Measurements from ENCODE around the gene RYR3.

RYR3 gene

DNA sequence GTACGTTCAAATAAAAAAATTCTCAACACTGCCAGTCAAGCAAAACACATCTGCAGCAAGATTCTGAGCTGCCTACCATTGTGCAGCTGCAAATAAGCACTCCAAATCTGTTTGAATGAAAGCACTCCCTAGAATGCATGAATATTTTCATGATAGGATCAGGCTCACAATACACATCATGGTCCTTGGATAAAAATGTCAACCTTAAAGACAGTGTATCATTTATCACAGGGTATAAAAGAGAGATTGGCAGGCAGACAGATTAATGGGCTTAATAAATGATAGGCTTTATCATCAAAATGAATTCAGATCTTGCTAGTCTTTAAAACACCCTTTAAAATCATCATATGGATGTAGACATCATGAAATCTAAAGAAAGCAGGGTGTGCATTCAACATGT lies 9.2 kb downstream of the RYR3 start:
- DNase-seq (ENCODE audit: low spot score): no peak

DNA sequence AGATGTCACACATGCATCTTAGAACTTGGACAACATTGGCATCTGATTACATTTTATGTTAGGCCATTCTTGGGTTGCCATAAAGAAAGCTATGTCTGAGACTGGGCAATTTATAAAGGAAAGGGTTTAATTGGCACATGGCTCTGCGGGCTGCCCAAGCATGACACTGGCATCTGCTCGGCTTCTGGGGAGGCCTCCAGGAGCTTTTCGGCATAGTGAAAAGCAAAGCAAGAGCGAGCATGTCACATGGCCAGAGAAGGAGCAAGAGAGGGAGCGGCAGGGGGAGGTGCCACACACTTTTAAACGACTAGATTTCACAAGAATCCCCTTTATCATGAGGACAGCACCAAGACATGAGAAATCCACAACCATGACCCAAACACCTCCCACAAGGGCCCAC lies 11.3 kb downstream of the RYR3 start:
- no peak for DNase-seq (ENCODE audit: low spot score)

DNA sequence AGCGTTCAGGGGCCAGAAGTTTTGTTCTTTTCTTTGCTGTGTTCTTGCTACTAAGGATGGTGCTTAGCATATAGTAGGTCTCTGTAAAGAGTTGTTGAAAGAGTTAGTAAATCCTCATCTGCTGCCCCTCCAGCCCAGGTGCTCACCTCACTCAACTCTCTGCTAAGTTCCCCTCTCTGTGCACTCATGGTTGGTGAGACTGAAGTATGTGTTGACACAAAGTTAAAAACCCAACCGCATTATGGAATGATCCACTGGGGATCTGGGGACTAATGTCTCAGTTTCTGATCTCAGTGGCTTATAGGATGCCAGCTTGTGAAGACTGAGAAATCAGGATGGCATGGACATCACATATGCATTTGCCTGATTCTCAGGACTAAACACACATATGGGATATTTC lies 13.8 kb downstream of the RYR3 start:
- no peak for DNase-seq (ENCODE audit: low spot score)

- no peak for DNase-seq (ENCODE audit: low spot score)
These were observed 16.1 kb downstream of the RYR3 start for GRCh38 chr15:33326908-33327307.

GRCh38 chr15:33328106-33328505 lies 17.3 kb downstream of the RYR3 start:
- no peak for DNase-seq (ENCODE audit: low spot score)

GRCh38 chr15:33329457-33329856 lies 18.7 kb downstream of the RYR3 start:
- no peak for DNase-seq (ENCODE audit: low spot score)

GRCh38 chr15:33330931-33331330 lies 20.2 kb downstream of the RYR3 start:
- DNase-seq (ENCODE audit: low spot score): no peak

GRCh38 chr15:33341953-33342352 lies 31.2 kb downstream of the RYR3 start:
- no peak for DNase-seq (ENCODE audit: low spot score)

GRCh38 chr15:33343275-33343674 lies 32.5 kb downstream of the RYR3 start:
- no peak for DNase-seq (ENCODE audit: low spot score)

GRCh38 chr15:33344111-33344510 lies 33.3 kb downstream of the RYR3 start:
- DNase-seq (ENCODE audit: low spot score): no peak

DNA sequence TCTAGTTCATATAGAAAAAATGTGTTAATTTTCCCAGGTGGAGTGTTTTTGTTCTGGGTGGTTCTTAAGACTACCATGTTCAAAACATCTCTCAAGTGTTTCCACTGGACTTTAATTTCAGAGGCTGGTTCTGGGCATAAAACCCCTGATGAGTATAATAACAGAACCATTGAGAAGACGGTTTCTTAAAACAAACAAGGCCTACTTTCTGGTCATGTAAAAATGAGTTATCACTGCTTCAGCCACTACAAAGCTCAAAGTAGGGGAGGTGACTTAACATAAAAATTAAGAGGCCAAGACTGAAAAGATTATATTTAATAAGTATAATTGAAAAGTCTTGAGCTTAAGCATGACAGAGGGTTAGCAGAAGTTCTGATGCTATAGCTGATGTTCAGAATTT lies 33.8 kb downstream of the RYR3 start:
- no peak for DNase-seq (ENCODE audit: low spot score)

GRCh38 chr15:33354411-33354810 lies 43.6 kb downstream of the RYR3 start:
- DNase-seq (ENCODE audit: low spot score): no peak

GRCh38 chr15:33357845-33358244 lies 47.1 kb downstream of the RYR3 start:
- DNase-seq (ENCODE audit: low spot score): no peak

GRCh38 chr15:33358306-33358705 lies 47.5 kb downstream of the RYR3 start:
- DNase-seq (ENCODE audit: low spot score): no peak

DNA sequence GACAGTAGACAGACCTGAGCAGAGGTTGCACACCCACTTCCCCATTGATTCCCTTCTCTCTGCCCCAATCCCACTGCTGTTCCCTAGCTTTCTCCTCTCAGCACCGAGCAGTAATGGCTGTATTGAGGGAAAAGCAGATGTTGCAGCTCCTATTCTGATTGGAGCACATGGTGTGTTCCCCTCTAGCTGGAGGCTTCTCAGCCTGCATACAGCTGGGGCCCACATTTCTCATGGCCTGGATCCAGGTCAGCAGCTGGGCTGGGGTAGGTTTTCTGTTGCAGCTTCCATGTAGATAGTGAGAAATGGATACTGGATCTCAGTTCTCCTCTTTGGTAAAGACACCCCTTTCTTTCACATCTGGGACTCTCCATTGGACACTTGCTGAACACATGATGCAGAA lies 50.1 kb downstream of the RYR3 start:
- no peak for DNase-seq (ENCODE audit: low spot score)

DNA sequence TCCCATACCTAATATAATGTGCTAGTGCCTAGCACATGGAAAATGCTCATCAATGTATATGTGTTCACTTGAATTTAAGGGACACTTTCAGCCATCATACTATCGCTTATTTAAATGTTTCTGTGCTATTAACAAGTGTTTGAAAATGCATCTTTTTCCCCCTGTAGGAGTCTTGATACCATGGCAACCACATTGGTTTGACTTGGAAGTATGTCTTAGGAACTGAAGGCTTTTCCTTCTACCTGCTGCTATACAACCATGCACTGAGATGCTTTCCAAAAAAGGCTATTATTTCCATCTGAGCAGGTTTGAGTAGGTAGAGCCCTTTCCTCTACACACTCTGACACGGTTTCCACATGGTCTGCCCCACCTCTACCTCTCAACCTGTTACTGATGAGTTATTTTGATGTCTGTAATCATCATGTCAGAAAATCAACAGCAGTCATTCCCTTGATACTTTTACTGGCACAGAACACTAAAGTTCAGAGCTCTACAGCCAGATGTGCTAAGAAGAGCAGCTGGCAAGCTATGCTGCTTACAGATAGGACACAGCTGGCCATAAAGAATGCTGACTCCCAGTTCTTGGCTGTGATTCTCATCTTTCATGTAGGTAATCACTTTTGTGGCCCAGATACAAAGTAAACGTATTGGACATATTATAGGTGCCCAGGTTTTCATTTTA lies 59.3 kb downstream of the RYR3 start:
- no peak for DNase-seq (ENCODE audit: low spot score)

- no peak for DNase-seq (ENCODE audit: low spot score)
These were observed 59.9 kb downstream of the RYR3 start for GRCh38 chr15:33370623-33371020.

- no peak for DNase-seq (ENCODE audit: low spot score)
These were observed 60.4 kb downstream of the RYR3 start for GRCh38 chr15:33371159-33371558.

DNA sequence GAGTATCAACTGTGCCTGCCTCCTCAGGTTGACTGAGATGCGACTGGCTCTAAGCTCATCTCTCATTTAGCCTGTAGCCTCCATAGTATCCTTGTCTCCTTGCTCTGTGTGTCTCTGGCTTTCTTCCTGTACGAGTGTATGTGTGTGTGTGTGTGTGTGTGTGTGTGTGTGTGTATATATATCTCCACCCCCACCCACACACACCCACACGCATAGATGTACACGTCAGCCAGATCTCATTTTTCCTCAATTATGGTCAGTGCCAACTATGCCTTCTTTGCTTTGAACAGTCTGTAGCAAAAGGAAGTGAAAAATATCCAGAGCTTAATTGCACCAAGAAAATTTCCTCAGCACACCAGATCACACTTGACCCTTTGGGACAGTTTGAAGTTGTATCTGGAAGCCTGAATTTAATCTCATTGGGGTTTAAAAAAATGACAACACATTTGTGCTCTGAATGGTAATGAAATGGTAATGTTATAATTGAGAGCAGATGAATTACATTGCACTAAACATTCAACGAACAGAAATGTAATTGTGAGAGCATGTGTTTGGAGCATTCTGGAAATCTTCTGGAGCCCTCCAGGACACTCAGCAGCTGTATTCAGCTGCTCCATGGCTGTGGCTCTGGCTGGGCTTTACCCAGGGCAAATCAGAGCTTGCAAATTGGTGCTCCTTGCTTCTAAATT lies 63.6 kb downstream of the RYR3 start:
- DNase-seq (ENCODE audit: low spot score): no peak

DNA sequence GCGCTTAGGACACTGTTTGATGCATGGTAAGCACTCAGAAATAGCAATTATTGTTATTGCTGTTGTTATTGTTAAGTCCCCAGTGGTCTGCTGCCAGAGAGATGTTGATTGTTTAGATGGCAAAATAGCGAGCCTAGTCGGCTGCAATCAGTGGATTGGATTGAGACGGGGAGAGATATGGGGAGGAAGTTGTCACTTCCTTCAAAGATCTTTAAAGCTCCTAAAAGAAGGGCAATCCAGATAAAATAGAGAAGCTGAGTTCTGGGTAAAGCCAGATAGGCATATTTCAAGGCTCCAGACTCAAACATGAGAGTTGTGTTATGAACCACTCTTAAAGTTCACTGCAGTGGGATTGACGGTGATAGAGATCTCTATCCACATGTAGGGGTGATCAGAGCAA lies 64.5 kb downstream of the RYR3 start:
- no peak for DNase-seq (ENCODE audit: low spot score)

GRCh38 chr15:33377204-33377603 lies 66.4 kb downstream of the RYR3 start:
- DNase-seq (ENCODE audit: low spot score): no peak

- DNase-seq (ENCODE audit: low spot score): no peak
These were observed 68.2 kb downstream of the RYR3 start for GRCh38 chr15:33378866-33379480.

DNA sequence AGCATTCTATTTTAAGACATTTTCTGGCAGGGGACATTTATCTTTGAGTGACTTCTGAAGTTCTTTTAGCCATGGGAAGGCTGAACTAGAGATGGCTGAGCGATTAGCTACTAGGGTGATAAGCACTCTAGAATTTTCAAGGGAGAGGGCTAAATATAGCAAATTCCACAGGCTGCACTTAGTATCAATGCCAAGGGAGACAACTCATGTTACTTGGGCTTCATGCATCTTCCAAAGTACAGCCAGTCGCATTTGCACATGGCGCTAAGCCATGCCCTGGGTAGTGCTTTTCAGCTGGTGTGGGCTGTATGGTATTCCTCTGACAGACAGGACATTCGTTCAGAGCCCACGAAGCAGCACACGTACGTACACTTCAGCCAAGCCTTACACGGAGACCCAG lies 69.6 kb downstream of the RYR3 start:
- DNase-seq (ENCODE audit: low spot score): no peak

GRCh38 chr15:33382491-33382890 lies 71.7 kb downstream of the RYR3 start:
- DNase-seq (ENCODE audit: low spot score): no peak
